GM23338 (cell line): ENCODE data around the gene ZNF491.

Experiments used
- CREB1 ChIP-seq: fragments of 250-450 bp; sonication (Bioruptor Pico); IDR thresholded peaks from 2 replicates; pipeline ENCODE4 v1.5.0; 2020; ENCODE audit warnings: low read depth, mild to moderate bottlenecking, moderate library complexity
- EZH2 ChIP-seq: fragments of 200-600 bp; sonication (generic); IDR thresholded peaks from one replicate; pipeline ENCODE4 v1.8.0; 2017; ENCODE audit warnings: antibody characterized with exemption, mild to moderate bottlenecking, low read depth; ENCODE audit not compliant: unreplicated experiment
- EZH2phosphoT487 ChIP-seq: fragments of 200-600 bp; sonication (generic); IDR thresholded peaks from one replicate; pipeline ENCODE4 v1.8.1; 2018; ENCODE audit warnings: antibody characterized with exemption; ENCODE audit not compliant: unreplicated experiment
- JUNB ChIP-seq: IDR thresholded peaks from one replicate; pipeline ENCODE4 v1.6.1; 2016; ENCODE audit warnings: antibody characterized with exemption; ENCODE audit not compliant: unreplicated experiment
- NANOG ChIP-seq: IDR thresholded peaks from 2 replicates; pipeline ENCODE4 v1.6.1; 2016; ENCODE audit warnings: antibody characterized with exemption, borderline replicate concordance
- POLR2AphosphoS5 ChIP-seq: IDR thresholded peaks from 2 replicates; pipeline ENCODE4 v1.6.1; 2016; ENCODE audit warnings: antibody characterized with exemption, low read depth
- STAT1 ChIP-seq: IDR thresholded peaks from one replicate; pipeline ENCODE4 v1.6.1; 2016; ENCODE audit warnings: antibody characterized with exemption; ENCODE audit not compliant: unreplicated experiment
- TF ChIP-seq, protein P1 (sequence below), 2 experiments: fragments of 200-600 bp in 1 of 2; sonication (generic) in 1 of 2; conservative IDR thresholded peaks; 2 replicates each; pipeline versions ENCODE4 v1.5.1 to v1.6.1; 2016 to 2017; ENCODE audit warnings: antibody characterized with exemption in 2 of 2, low read depth in 2 of 2, mild to moderate bottlenecking in 2 of 2, moderate library complexity in 1 of 2
- TF ChIP-seq, protein P2 (sequence below): IDR thresholded peaks from one replicate; pipeline ENCODE4 v1.6.1; 2018; ENCODE audit warnings: antibody characterized with exemption; ENCODE audit not compliant: unreplicated experiment
- TF ChIP-seq, protein P3 (sequence below): IDR thresholded peaks from 2 replicates; pipeline ENCODE4 v1.6.1; 2016; ENCODE audit warnings: antibody characterized with exemption
- TF ChIP-seq, protein P4 (sequence below): fragments of 250-450 bp; sonication (Bioruptor Pico); IDR thresholded peaks from 2 replicates; pipeline ENCODE4 v1.5.0; 2020; ENCODE audit warnings: mild to moderate bottlenecking, moderate library complexity

DNA sequence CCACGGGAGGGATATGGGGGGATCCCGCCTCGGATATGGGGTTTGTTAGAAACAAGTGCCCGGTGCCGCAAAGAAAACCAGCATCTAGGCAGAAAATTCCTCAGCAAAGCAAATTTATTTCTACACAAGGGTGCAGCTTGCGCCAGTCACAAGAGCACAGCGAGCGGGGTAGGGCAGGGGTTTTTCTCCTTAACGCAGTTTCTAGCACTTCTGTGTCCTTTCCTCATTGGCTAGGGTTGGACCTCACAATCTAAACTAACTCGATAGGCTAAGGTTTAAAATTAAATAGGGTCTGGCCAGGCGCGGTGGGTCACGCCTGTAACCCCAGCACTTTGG is 16.3 kb downstream of the ZNF491 start:
- TF ChIP-seq, protein P1, sequence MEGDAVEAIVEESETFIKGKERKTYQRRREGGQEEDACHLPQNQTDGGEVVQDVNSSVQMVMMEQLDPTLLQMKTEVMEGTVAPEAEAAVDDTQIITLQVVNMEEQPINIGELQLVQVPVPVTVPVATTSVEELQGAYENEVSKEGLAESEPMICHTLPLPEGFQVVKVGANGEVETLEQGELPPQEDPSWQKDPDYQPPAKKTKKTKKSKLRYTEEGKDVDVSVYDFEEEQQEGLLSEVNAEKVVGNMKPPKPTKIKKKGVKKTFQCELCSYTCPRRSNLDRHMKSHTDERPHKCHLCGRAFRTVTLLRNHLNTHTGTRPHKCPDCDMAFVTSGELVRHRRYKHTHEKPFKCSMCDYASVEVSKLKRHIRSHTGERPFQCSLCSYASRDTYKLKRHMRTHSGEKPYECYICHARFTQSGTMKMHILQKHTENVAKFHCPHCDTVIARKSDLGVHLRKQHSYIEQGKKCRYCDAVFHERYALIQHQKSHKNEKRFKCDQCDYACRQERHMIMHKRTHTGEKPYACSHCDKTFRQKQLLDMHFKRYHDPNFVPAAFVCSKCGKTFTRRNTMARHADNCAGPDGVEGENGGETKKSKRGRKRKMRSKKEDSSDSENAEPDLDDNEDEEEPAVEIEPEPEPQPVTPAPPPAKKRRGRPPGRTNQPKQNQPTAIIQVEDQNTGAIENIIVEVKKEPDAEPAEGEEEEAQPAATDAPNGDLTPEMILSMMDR (conservative IDR thresholded peaks at IDR 0.05; ENCODE audit: low read depth in 2 of 2): no peak
- TF ChIP-seq CREB1 (CRISPR knock-in tag) (no peak), EZH2phosphoT487 (no peak), JUNB (no peak), EZH2 (no peak), NANOG (no peak), POLR2AphosphoS5 (no peak), STAT1 (no peak)
- TF ChIP-seq, protein P2, sequence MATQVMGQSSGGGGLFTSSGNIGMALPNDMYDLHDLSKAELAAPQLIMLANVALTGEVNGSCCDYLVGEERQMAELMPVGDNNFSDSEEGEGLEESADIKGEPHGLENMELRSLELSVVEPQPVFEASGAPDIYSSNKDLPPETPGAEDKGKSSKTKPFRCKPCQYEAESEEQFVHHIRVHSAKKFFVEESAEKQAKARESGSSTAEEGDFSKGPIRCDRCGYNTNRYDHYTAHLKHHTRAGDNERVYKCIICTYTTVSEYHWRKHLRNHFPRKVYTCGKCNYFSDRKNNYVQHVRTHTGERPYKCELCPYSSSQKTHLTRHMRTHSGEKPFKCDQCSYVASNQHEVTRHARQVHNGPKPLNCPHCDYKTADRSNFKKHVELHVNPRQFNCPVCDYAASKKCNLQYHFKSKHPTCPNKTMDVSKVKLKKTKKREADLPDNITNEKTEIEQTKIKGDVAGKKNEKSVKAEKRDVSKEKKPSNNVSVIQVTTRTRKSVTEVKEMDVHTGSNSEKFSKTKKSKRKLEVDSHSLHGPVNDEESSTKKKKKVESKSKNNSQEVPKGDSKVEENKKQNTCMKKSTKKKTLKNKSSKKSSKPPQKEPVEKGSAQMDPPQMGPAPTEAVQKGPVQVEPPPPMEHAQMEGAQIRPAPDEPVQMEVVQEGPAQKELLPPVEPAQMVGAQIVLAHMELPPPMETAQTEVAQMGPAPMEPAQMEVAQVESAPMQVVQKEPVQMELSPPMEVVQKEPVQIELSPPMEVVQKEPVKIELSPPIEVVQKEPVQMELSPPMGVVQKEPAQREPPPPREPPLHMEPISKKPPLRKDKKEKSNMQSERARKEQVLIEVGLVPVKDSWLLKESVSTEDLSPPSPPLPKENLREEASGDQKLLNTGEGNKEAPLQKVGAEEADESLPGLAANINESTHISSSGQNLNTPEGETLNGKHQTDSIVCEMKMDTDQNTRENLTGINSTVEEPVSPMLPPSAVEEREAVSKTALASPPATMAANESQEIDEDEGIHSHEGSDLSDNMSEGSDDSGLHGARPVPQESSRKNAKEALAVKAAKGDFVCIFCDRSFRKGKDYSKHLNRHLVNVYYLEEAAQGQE: no peak
- TF ChIP-seq, protein P3, sequence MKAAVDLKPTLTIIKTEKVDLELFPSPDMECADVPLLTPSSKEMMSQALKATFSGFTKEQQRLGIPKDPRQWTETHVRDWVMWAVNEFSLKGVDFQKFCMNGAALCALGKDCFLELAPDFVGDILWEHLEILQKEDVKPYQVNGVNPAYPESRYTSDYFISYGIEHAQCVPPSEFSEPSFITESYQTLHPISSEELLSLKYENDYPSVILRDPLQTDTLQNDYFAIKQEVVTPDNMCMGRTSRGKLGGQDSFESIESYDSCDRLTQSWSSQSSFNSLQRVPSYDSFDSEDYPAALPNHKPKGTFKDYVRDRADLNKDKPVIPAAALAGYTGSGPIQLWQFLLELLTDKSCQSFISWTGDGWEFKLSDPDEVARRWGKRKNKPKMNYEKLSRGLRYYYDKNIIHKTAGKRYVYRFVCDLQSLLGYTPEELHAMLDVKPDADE: no peak
- TF ChIP-seq, protein P4, sequence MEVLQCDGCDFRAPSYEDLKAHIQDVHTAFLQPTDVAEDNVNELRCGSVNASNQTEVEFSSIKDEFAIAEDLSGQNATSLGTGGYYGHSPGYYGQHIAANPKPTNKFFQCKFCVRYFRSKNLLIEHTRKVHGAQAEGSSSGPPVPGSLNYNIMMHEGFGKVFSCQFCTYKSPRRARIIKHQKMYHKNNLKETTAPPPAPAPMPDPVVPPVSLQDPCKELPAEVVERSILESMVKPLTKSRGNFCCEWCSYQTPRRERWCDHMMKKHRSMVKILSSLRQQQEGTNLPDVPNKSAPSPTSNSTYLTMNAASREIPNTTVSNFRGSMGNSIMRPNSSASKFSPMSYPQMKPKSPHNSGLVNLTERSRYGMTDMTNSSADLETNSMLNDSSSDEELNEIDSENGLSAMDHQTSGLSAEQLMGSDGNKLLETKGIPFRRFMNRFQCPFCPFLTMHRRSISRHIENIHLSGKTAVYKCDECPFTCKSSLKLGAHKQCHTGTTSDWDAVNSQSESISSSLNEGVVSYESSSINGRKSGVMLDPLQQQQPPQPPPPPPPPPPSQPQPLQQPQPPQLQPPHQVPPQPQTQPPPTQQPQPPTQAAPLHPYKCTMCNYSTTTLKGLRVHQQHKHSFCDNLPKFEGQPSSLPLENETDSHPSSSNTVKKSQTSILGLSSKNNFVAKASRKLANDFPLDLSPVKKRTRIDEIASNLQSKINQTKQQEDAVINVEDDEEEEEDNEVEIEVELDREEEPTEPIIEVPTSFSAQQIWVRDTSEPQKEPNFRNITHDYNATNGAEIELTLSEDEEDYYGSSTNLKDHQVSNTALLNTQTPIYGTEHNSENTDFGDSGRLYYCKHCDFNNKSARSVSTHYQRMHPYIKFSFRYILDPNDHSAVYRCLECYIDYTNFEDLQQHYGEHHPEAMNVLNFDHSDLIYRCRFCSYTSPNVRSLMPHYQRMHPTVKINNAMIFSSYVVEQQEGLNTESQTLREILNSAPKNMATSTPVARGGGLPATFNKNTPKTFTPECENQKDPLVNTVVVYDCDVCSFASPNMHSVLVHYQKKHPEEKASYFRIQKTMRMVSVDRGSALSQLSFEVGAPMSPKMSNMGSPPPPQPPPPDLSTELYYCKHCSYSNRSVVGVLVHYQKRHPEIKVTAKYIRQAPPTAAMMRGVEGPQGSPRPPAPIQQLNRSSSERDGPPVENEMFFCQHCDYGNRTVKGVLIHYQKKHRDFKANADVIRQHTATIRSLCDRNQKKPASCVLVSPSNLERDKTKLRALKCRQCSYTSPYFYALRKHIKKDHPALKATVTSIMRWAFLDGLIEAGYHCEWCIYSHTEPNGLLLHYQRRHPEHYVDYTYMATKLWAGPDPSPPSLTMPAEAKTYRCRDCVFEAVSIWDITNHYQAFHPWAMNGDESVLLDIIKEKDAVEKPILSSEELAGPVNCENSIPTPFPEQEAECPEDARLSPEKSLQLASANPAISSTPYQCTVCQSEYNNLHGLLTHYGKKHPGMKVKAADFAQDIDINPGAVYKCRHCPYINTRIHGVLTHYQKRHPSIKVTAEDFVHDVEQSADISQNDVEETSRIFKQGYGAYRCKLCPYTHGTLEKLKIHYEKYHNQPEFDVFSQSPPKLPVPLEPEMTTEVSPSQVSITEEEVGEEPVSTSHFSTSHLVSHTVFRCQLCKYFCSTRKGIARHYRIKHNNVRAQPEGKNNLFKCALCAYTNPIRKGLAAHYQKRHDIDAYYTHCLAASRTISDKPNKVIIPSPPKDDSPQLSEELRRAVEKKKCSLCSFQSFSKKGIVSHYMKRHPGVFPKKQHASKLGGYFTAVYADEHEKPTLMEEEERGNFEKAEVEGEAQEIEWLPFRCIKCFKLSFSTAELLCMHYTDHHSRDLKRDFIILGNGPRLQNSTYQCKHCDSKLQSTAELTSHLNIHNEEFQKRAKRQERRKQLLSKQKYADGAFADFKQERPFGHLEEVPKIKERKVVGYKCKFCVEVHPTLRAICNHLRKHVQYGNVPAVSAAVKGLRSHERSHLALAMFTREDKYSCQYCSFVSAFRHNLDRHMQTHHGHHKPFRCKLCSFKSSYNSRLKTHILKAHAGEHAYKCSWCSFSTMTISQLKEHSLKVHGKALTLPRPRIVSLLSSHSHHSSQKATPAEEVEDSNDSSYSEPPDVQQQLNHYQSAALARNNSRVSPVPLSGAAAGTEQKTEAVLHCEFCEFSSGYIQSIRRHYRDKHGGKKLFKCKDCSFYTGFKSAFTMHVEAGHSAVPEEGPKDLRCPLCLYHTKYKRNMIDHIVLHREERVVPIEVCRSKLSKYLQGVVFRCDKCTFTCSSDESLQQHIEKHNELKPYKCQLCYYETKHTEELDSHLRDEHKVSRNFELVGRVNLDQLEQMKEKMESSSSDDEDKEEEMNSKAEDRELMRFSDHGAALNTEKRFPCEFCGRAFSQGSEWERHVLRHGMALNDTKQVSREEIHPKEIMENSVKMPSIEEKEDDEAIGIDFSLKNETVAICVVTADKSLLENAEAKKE: no peak
